Activated naive CD4-positive, alpha-beta T cell treated with anti-CD3 and anti-CD28 coated beads, Interleukin-2, amount 50 U/mL, for 24 hours (primary cell): Measurements from ENCODE around the gene AVPR2.

Experiments used
- H3K27ac Mint-ChIP-seq: one replicate; pipeline ENCODE4 v1.8.0; 2021; ENCODE audit warnings: mild to moderate bottlenecking, mixed read lengths
- H3K27me3 Mint-ChIP-seq: one replicate; pipeline ENCODE4 v1.8.0; 2021; ENCODE audit warnings: mixed read lengths
- H3K36me3 Mint-ChIP-seq: one replicate; pipeline ENCODE4 v1.8.0; 2021; ENCODE audit warnings: mixed read lengths
- H3K4me1 Mint-ChIP-seq: one replicate; pipeline ENCODE4 v1.8.0; 2021; ENCODE audit warnings: mixed read lengths
- H3K4me3 Mint-ChIP-seq: one replicate; pipeline ENCODE4 v1.8.0; 2021; ENCODE audit warnings: mild to moderate bottlenecking, mixed read lengths
- H3K9me3 Mint-ChIP-seq: one replicate; pipeline ENCODE4 v1.8.0; 2021; ENCODE audit warnings: mixed read lengths

AVPR2 gene

GRCh38 chrX:153941336-153942252 is 37.1 kb downstream of the AVPR2 start:
- Mint-ChIP-seq H3K9me3 (no peaks in the 10 kb centered on the region), H3K36me3 (no peaks in the 10 kb centered on the region), H3K4me3 (peak overlapping the region; percentile 79), H3K27me3 (no peaks in the 10 kb centered on the region), H3K27ac (peak overlapping the region; percentile 69), H3K4me1 (peaks cover 14% of the 10 kb centered on the region)

DNA sequence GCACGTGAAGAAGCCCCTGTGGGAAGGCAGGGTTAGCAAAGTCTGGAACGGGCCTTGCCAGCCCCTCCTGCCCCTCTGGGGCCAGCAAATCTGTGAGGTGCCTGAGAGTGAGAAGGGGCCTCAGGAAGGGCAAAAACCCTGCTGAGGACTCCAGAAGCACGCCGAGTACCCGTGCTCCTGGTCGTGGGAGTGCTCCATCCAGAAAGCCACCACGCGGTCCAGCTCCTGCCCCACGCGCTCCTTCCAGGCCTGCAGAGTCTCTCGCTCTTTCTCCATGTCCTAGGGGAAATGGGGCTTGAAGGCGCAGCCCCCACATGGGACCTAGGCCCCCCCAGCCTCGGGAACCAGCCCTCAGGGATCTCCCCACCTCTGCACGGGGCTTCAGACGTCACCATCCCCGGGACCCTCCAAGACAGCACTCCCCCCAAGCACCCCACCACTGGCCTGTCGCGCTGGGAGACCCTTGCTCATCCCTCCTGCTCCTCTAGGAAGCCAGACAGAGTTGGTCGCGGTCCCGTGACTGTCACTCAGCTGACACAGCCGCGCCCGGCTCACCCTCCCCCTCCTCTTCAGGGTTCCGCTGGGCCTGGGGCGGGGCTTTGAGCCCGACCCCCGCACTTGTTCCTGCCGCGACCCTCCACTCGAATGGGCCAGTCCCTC is 39.8 kb downstream of the AVPR2 start, which contains the start of gene RENBP:
RENBP (minus strand) TSS at position 504 of the 660 bp plus-strand sequence; CDS start at position 471, 33 bp downstream.
- Mint-ChIP-seq H3K4me3 (peak within 1 kb of the TSS; percentile 79), H3K36me3 (peaks cover 3% of the 10 kb centered on the region), H3K27me3 (no peaks in the 10 kb centered on the region), H3K9me3 (no peaks in the 10 kb centered on the region), H3K4me1 (peaks cover 25% of the 10 kb centered on the region), H3K27ac (peak within 1 kb of the TSS; percentile 80)

DNA sequence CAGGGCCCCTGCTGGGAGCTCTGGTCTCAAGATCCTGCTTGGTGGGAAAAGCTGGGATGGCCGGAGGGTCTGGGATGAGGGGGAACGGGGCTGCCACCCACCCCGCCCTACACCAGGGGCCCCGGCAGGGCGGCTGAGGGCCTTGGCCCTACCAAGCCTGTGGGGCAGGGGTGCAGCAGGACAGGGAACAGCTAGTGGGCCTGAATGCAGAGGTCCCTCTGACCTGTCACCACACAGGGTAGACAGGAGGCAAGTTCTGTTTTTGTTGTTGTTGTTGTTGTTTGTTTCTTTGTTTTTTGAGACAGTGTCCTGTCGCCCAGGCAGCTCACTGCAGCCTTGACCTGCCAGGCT is 40.3 kb downstream of the AVPR2 start:
- no peaks in the 10 kb centered on the region for H3K27me3 Mint-ChIP-seq
- peaks cover 25% of the 10 kb centered on the region for H3K4me1 Mint-ChIP-seq
- H3K9me3 Mint-ChIP-seq = no peaks in the 10 kb centered on the region
- H3K27ac Mint-ChIP-seq = peak overlapping the region; percentile 4
- peak overlapping the region; percentile 11 for H3K4me3 Mint-ChIP-seq
- peaks cover 3% of the 10 kb centered on the region for H3K36me3 Mint-ChIP-seq

GRCh38 chrX:153945956-153946943 is 41.8 kb downstream of the AVPR2 start:
- Mint-ChIP-seq H3K9me3 (no peaks in the 10 kb centered on the region), H3K27ac (peak overlapping the region; percentile 12), H3K36me3 (peaks cover 3% of the 10 kb centered on the region), H3K4me3 (no peak overlapping the region), H3K4me1 (peaks cover 18% of the 10 kb centered on the region), H3K27me3 (no peaks in the 10 kb centered on the region)

- Mint-ChIP-seq H3K27me3 (no peaks in the 10 kb centered on the region), H3K4me1 (peaks cover 16% of the 10 kb centered on the region), H3K27ac (peak overlapping the region; percentile 82), H3K4me3 (peak overlapping the region; percentile 59), H3K36me3 (peaks cover 3% of the 10 kb centered on the region), H3K9me3 (no peaks in the 10 kb centered on the region)
Observed at GRCh38 chrX:153947009-153947769, 42.7 kb downstream of the AVPR2 start.

DNA sequence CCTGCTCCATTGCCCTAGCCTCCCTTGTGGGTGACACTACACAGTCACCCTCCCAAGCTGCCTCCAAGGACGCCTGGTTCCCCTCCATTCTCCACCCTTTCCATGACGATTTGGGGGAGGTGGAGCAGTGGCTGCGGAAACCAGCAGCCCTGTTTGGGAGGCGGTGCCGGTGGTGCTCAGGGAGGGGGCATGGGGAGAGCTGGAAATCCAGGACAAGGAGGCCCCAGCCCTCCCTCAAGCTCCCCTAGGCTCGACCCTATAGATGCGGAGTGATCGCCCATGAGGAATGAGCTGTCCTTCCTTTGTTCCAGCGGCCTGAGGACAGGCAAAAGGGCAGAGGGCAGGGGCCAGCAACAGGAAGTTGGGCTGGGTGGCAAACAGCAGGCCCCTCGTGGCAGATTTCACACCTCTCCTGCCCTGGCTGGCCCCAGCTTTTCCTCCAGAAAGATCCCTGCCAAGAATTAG is 43.6 kb downstream of the AVPR2 start:
- no peak overlapping the region for H3K4me3 Mint-ChIP-seq
- peaks cover 3% of the 10 kb centered on the region for H3K36me3 Mint-ChIP-seq
- no peak overlapping the region for H3K27ac Mint-ChIP-seq
- H3K4me1 Mint-ChIP-seq = peaks cover 16% of the 10 kb centered on the region
- H3K9me3 Mint-ChIP-seq = no peaks in the 10 kb centered on the region
- no peaks in the 10 kb centered on the region for H3K27me3 Mint-ChIP-seq

- H3K27ac Mint-ChIP-seq = peak overlapping the region; percentile 84
Observed at GRCh38 chrX:153948847-153949805, 44.7 kb downstream of the AVPR2 start.

GRCh38 chrX:153950127-153950526 is 45.7 kb downstream of the AVPR2 start:
- H3K9me3 Mint-ChIP-seq = no peaks in the 10 kb centered on the region
- H3K27ac Mint-ChIP-seq = peak overlapping the region; percentile 46
- H3K4me3 Mint-ChIP-seq = no peak overlapping the region
- H3K36me3 Mint-ChIP-seq = peaks cover 3% of the 10 kb centered on the region
- H3K4me1 Mint-ChIP-seq = peaks cover 12% of the 10 kb centered on the region
- H3K27me3 Mint-ChIP-seq = no peaks in the 10 kb centered on the region

More at GRCh38 chrX:153948847-153949805, 44.7 kb downstream of the AVPR2 start:
- peak overlapping the region; percentile 11 for H3K4me3 Mint-ChIP-seq
- H3K36me3 Mint-ChIP-seq = peaks cover 3% of the 10 kb centered on the region
- H3K9me3 Mint-ChIP-seq = no peaks in the 10 kb centered on the region
- H3K27me3 Mint-ChIP-seq = no peaks in the 10 kb centered on the region
- H3K4me1 Mint-ChIP-seq = peaks cover 12% of the 10 kb centered on the region

GRCh38 chrX:153951683-153952372 is 47.4 kb downstream of the AVPR2 start:
- H3K36me3 Mint-ChIP-seq = peaks cover 3% of the 10 kb centered on the region
- H3K27me3 Mint-ChIP-seq = no peaks in the 10 kb centered on the region
- peaks cover 12% of the 10 kb centered on the region for H3K4me1 Mint-ChIP-seq
- H3K4me3 Mint-ChIP-seq = no peak overlapping the region
- no peaks in the 10 kb centered on the region for H3K9me3 Mint-ChIP-seq
- H3K27ac Mint-ChIP-seq = no peak overlapping the region

DNA sequence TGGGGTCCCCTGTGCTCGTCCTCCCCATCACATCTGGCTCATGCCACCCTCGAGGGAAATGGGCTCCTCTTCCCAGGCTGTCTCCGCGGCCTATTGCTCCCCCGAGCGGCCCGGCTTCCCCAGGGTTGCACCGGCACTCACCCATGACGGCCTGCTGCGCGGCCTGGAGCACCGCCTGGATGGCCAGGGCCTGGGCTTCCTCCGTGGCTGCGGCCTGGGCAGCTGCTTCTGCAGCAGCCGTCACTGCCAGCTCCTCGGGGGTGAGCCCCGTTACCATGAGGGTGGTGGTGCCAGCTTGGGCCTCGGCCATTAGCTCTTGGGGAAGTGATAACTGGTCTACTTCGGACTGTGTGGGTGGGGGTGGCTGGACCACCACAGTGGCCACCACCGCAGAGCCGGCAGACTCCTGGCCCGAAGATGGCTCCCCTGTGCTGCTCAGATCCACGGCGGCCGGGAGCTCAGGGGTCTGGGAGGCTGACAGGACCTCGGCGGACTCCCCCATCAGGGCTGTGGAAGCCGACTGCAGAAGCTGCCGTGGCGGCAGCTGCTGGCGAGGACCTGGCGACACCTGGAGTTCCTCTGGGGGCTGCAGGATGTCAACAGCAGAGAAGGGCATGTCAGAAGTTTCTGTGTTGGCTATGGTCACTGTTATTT is 48.0 kb downstream of the AVPR2 start:
- Mint-ChIP-seq H3K4me1 (peaks cover 9% of the 10 kb centered on the region), H3K27ac (no peak overlapping the region), H3K36me3 (peaks cover 1% of the 10 kb centered on the region), H3K9me3 (no peaks in the 10 kb centered on the region), H3K4me3 (no peak overlapping the region), H3K27me3 (no peaks in the 10 kb centered on the region)

GRCh38 chrX:153953342-153953830 is 48.9 kb downstream of the AVPR2 start:
- H3K4me3 Mint-ChIP-seq = no peak overlapping the region
- H3K4me1 Mint-ChIP-seq = peaks cover 4% of the 10 kb centered on the region
- H3K27me3 Mint-ChIP-seq = no peaks in the 10 kb centered on the region
- H3K36me3 Mint-ChIP-seq = no peaks in the 10 kb centered on the region
- H3K27ac Mint-ChIP-seq = no peak overlapping the region
- no peaks in the 10 kb centered on the region for H3K9me3 Mint-ChIP-seq

GRCh38 chrX:153953892-153954557 is 49.6 kb downstream of the AVPR2 start:
- Mint-ChIP-seq H3K4me3 (no peak overlapping the region), H3K9me3 (no peaks in the 10 kb centered on the region), H3K4me1 (no peaks in the 10 kb centered on the region), H3K27ac (no peak overlapping the region), H3K36me3 (no peaks in the 10 kb centered on the region), H3K27me3 (no peaks in the 10 kb centered on the region)
